GM21423 (cell line): ENCODE measurements around the gene AKT1S1.
A peak's percentile ranks its signal among the peaks of the same experiment; 100 is the strongest.
"Not testable (repeated sequence)": the region's sequence is repeated elsewhere in the genome, so short reads cannot be mapped to it uniquely, and the experiment has no call there.

Source experiments
- ATAC-seq: cut with Tn5 transposase; IDR thresholded peaks from one replicate; pipeline ENCODE4 v1.9.1; 2021; ENCODE audit warnings: mild to moderate bottlenecking, moderate library complexity; ENCODE audit not compliant: unreplicated experiment

AKT1S1 gene

GRCh38 chr19:49877020-49877878 is at the start of gene AKT1S1, which contains the start of gene TBC1D17:
Gene AKT1S1, minus strand, starts transcription at chr19:49877355. Its CDS starts 4,060 bp downstream, at chr19:49873295.
Gene TBC1D17, plus strand, starts transcription at chr19:49877702. Its CDS starts 22 bp downstream, at chr19:49877724.
- ATAC-seq, result peak; percentile 52

- ATAC-seq, result no peak
These were observed 49.4 kb upstream of the AKT1S1 start for GRCh38 chr19:49926515-49926914.

GRCh38 chr19:49925486-49925885 is 48.3 kb upstream of the AKT1S1 start:
- ATAC-seq, result no peak

GRCh38 chr19:49924881-49925210 is 47.7 kb upstream of the AKT1S1 start:
- not testable (repeated sequence) for ATAC-seq

GRCh38 chr19:49924004-49924880 is 47.1 kb upstream of the AKT1S1 start:
- ATAC-seq, result no peak

DNA sequence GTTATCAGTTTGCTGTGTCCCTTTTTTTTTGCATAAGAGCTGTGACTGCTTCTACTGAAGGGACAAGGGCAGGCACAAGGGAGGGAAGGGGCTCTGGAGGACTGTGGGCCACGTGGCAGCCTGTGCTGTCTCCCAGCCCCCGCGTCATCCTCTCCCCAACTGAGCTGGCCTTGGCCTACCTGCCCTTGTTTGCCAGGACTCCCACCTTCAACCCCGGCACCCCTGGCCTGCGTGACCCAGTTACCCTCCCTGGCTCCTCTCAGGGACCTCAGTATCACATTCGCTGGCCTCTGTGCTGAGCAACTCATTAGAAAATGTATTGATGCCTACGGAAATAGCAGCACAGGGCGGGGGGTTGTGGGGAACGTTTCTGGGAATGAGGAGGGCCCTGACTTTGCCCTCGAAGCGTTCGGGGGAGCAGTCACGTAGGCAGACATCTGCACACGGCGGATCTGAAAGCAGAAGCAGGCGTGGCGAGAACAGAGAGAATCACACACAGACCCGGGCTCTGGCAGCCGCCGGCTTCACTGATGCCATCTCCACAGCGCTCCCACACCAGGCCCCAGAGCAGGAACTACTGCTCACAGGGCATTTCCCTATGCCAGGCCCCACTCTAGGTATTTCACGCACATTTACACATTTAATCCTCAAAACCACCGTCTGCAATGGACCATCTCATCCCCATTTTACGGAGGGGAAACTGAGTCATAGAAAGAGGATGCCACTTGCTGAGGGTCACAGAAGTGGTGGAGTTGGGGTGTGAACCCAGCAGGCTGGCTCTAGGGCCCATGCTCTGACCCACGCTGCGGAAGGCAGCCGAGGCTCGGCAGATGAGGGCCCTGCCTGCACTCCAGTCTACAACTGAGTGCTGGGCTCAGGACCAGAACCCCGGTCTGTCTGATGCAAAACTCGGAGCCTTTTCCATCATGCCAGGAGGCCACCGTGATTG is 46.2 kb upstream of the AKT1S1 start:
- no peak for ATAC-seq

- no peak for ATAC-seq
These were observed 45.0 kb upstream of the AKT1S1 start for GRCh38 chr19:49921871-49922795.

DNA sequence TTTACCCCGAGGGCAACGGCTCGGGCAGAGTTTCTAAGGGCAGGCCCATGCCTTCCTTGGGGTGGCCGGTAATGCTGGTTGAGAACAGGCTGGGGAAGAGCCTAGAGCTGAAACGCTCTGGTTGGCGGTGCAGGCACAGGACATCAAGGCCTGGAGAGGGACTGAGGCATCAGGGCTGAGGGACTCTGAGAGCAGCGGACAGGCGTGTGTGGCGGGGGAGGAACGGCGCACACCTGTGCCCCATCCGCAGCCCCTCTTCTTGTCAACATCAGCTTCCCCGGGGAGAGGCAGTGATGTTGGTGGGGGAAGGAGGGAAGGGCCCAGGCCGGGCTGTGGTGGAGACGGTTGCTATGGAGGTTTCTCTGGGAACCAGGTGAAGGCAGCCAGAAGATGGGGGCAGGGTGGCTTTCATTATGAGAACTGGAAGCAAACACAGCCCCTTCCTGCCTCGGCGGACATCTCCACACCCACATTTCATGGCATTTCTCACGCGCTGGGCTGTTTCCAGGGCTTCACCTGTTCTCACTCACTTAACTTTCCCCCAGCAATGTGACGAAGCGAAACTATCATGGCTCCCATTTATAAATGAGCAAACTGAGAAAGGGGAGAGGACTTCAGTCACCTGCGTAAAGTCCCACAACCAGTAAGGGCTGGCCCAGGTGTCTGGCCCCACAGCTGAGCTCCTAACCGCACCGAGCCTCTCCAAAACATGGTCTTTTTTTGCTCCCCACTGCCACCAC is 43.6 kb upstream of the AKT1S1 start:
- no peak for ATAC-seq

GRCh38 chr19:49918089-49918488 is 40.9 kb upstream of the AKT1S1 start:
- ATAC-seq, result no peak

DNA sequence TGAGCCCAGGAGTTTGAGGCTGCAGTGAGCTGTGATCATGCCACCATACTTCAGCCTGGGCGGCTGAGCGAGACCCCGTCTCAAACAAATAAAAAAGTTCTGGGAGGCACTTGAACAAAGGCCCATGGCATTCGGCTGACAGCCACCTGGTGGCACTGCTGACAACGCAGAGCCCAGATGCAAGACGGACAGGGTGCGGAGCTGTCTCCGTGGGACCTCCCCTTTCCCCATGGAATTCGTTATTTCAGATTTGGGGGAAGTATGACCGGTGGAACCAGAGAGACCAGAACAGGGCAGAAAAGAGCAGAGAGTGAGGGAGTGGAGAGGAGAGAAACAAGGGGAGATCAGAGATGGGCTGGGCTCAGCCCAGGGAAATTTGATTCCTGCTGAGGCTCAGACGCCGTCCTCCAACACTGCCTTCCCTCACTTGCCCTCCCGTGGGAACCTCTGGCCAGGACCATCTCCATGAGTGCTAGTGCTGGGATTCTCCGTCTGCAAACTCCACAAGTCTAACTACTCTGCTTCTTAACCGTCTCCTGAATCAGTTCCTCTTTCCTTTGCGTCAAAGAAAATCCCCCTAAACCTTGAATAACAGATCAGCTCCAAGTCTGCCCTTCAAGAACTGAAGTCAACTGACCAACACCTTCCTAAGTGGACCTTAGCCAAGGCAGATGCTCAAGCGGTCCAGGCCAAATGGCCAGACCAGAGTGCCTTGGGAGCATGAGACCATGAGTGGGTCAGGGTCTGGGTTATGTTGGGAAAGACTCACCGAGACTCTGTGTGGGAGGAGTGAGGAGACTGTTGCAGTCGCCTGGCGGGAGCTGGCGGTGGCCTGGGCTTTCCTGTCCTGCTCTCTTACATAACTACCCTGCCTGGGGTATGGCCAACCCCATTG is 39.9 kb upstream of the AKT1S1 start:
- ATAC-seq, result no peak

GRCh38 chr19:49915271-49915670 is 38.1 kb upstream of the AKT1S1 start:
- ATAC-seq, result no peak

DNA sequence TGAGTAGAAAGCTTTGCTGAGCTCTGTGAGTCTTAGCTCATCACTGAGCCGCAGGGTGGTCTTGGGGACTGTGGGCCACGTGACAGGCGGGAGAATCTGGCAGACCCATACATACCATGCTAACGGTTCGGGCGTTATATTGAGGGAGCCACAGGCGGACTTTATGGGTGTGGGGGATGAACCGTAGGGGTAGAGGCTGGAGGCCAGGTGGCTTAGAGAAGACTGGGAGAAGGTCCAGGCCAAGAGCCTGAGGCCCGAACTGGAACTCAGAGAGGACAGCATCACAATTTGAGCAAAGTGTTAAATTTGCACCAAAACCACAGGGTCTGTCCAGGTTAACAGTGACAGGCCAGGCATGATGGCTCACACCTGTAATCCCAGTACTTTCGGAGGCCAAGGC is 36.6 kb upstream of the AKT1S1 start:
- ATAC-seq, result no peak

DNA sequence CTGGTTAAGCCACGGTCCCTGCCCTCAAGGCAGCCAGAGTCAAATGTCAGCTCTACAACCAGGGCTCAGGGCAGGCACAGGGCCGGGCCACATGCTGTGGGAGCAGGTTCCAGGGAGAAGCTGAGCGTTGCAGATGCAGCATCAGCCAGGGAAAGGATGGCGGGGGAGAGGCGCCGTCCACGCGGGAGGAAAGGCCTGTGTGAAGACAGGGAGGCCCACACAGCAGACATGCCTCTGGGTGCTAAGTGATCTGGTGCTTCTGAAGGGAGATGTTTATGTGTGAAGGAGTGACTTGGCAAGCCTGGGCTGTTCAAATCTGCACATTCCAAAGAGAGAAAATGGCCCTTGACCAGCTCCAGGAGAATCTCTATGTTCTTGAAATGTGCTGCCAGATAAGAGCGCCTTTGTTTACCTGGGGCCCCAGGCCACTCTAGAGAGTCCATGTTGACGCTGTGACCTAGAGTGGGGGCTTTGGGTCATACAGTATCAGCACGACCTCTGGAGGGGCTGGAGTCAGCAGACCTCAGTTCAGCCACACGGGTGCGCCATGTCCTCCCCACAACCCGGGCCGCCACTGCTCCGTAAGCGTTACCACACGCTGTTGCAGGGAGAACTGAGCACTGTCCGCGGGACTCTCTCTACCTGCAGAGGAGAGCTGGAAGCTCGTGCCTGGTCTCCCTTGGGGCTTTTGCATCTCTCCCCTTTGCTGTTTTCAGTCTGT is 36.0 kb upstream of the AKT1S1 start:
- ATAC-seq, result no peak

DNA sequence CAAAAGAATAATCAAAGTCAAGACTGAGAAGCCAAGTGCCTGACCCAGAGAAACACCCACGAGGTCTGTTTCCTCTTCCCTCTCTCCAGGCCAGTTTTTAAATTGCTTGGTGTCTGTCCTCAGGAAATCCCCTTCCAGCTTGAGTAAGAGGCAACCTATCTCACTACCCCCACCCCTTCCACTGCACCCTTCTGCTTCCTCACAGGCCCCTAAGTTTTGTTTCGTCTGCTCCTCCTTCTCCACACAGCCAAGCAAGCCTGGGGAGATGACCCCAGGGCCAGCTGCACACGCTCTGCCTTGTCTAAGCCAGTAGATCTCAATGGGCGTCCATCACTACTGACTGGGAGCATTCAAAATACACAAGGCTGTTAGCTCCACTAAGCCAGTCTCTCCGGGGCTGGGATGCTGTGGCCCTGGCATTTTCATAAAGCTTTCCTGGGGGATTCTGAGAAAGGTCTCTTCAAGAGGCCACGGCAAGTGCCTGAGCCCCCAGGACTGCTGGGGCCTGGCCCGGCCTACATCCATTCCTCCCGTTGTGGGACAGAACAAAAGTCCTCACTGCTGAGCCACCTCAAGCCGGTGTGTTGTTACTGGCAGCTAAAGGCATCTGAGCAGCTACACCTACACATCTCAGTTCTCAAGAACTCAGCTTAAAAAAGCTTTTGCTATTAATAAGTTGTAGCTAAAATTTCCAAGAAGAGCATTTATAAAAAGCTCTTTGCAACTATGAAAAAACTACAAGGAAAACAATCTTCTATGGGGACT is 34.4 kb upstream of the AKT1S1 start:
- ATAC-seq, result no peak

- no peak for ATAC-seq
These were observed 33.0 kb upstream of the AKT1S1 start for GRCh38 chr19:49910179-49910578.
